Loucy (cell line): ENCODE results near the gene ZNF398.
"Not testable (repeated sequence)": the region's sequence is repeated elsewhere in the genome, so short reads cannot be mapped to it uniquely, and the experiment has no call there.

Source experiments
- H2AFZ ChIP-seq: fragments of 200-600 bp; sonication (generic); 2 replicates; pipeline ENCODE4 v1.6.0; 2016; ENCODE audit warnings: antibody characterized with exemption, mild to moderate bottlenecking, low read length, moderate library complexity
- H3F3A ChIP-seq: fragments of 200-600 bp; 2 replicates; pipeline ENCODE4 v1.6.0; 2016; ENCODE audit warnings: antibody characterized with exemption, low read depth, mild to moderate bottlenecking
- H3K27me3 ChIP-seq: fragments of 200-600 bp; sonication (generic); 2 replicates; pipeline ENCODE4 v1.6.1; 2014; ENCODE audit warnings: low read length, mild to moderate bottlenecking; ENCODE audit not compliant: insufficient read depth, poor library complexity, severe bottlenecking
- H3K36me3 ChIP-seq: fragments of 200-600 bp; sonication (generic); 2 replicates; pipeline ENCODE4 v1.6.1; 2016; ENCODE audit warnings: low read length; ENCODE audit not compliant: insufficient read depth
- H3K4me1 ChIP-seq: fragments of 200-600 bp; sonication (generic); 2 replicates; pipeline ENCODE4 v1.5.1; 2014; ENCODE audit warnings: low read length, mild to moderate bottlenecking; ENCODE audit not compliant: insufficient read depth, poor library complexity, severe bottlenecking
- H3K4me2 ChIP-seq: fragments of 200-600 bp; sonication (generic); 2 replicates; pipeline ENCODE4 v1.6.0; 2014; ENCODE audit warnings: antibody characterized with exemption, low read length, low read depth, mild to moderate bottlenecking; ENCODE audit not compliant: poor library complexity, severe bottlenecking
- H3K4me3 ChIP-seq: fragments of 200-600 bp; sonication (generic); 2 replicates; pipeline ENCODE4 v1.5.1; 2014; ENCODE audit warnings: low read length, mild to moderate bottlenecking, mixed read lengths; ENCODE audit not compliant: poor library complexity, severe bottlenecking
- H3K79me2 ChIP-seq: fragments of 200-600 bp; sonication (generic); 2 replicates; pipeline ENCODE4 v1.6.1; 2014; ENCODE audit warnings: low read length; ENCODE audit not compliant: insufficient read depth
- H3K9ac ChIP-seq: fragments of 200-600 bp; sonication (generic); 2 replicates; pipeline ENCODE4 v1.6.0; 2014; ENCODE audit warnings: mild to moderate bottlenecking, low read depth, low read length, moderate library complexity; ENCODE audit not compliant: poor library complexity, severe bottlenecking
- H3K9me2 ChIP-seq: fragments of 200-600 bp; sonication (generic); replicated peaks from 2 replicates; pipeline ENCODE4 v1.6.1; 2016; ENCODE audit warnings: low read depth, low read length, mixed read lengths
- H3K9me3 ChIP-seq: fragments of 200-600 bp; sonication (generic); 2 replicates; pipeline ENCODE4 v1.6.1; 2014; ENCODE audit warnings: mild to moderate bottlenecking, antibody characterized with exemption, low read length, low read depth; ENCODE audit not compliant: insufficient read depth
- H4K20me1 ChIP-seq: fragments of 200-600 bp; sonication (generic); 2 replicates; pipeline ENCODE4 v1.6.0; 2014; ENCODE audit warnings: antibody characterized with exemption, low read length, mild to moderate bottlenecking; ENCODE audit not compliant: insufficient read depth, poor library complexity, severe bottlenecking
- CTCF ChIP-seq: fragments of 200-600 bp; sonication (generic); conservative IDR thresholded peaks from 2 replicates; pipeline ENCODE4 v1.5.1; 2014; ENCODE audit warnings: mild to moderate bottlenecking, antibody characterized with exemption, low read length
- EZH2phosphoT487 ChIP-seq: fragments of 200-600 bp; IDR thresholded peaks from 2 replicates; pipeline ENCODE4 v1.6.1; 2018; ENCODE audit warnings: antibody characterized with exemption, mild to moderate bottlenecking, moderate library complexity, borderline replicate concordance

ZNF398 gene

GRCh38 chr7:149225656-149226055 is 78.4 kb downstream of the ZNF398 start:
- Histone ChIP-seq H3K36me3 (peaks cover 36% of the 10 kb centered on the region; the same call in 1 of the 2 replicates), H3K4me3 (no peak overlapping the region), H2AFZ (no peak overlapping the region), H3K27me3 (no peaks in the 10 kb centered on the region), H3K79me2 (no peaks in the 10 kb centered on the region), H3F3A (no peaks in the 10 kb centered on the region), H3K4me2 (no peak overlapping the region), H3K4me1 (no peaks in the 10 kb centered on the region), H3K9me3 (no peaks in the 10 kb centered on the region), H4K20me1 (no peaks in the 10 kb centered on the region), H3K9me2 (no peaks in the 10 kb centered on the region), H3K9ac (no peak overlapping the region)
- TF ChIP-seq CTCF (no peak), EZH2phosphoT487 (no peak)

GRCh38 chr7:149226366-149226765 is 79.1 kb downstream of the ZNF398 start:
- not testable (repeated sequence) for H4K20me1 ChIP-seq, H3F3A ChIP-seq, H3K4me2 ChIP-seq, H3K9me2 ChIP-seq, H3K9ac ChIP-seq, H3K27me3 ChIP-seq, H3K9me3 ChIP-seq, H3K4me1 ChIP-seq, H3K4me3 ChIP-seq, H2AFZ ChIP-seq, H3K79me2 ChIP-seq
- H3K36me3 ChIP-seq, result peaks cover 33% of the 10 kb centered on the region; the same call in 1 of the 2 replicates

- no peaks in the 10 kb centered on the region for H3K4me1 ChIP-seq
- peaks cover 29% of the 10 kb centered on the region; the same call in 1 of the 2 replicates for H3K36me3 ChIP-seq
- no peak overlapping the region for H3K4me3 ChIP-seq
- H3K9me2 ChIP-seq, result no peaks in the 10 kb centered on the region
- no peaks in the 10 kb centered on the region for H3K79me2 ChIP-seq
- H3F3A ChIP-seq, result no peaks in the 10 kb centered on the region
- no peak overlapping the region for H3K9ac ChIP-seq
- H3K9me3 ChIP-seq, result no peaks in the 10 kb centered on the region
- TF ChIP-seq CTCF, result no peak
- TF ChIP-seq EZH2phosphoT487, result no peak
- H3K4me2 ChIP-seq, result no peak overlapping the region
- no peak overlapping the region for H2AFZ ChIP-seq
- no peaks in the 10 kb centered on the region for H3K27me3 ChIP-seq
- no peaks in the 10 kb centered on the region for H4K20me1 ChIP-seq
Measured at GRCh38 chr7:149226840-149227494, 79.7 kb downstream of the ZNF398 start.

- no peaks in the 10 kb centered on the region for H3F3A ChIP-seq
- H3K36me3 ChIP-seq, result peaks cover 20% of the 10 kb centered on the region; the same call in 1 of the 2 replicates
- no peaks in the 10 kb centered on the region for H3K9me2 ChIP-seq
- H3K4me3 ChIP-seq, result no peak overlapping the region
- H3K9me3 ChIP-seq, result no peaks in the 10 kb centered on the region
- no peaks in the 10 kb centered on the region for H3K4me1 ChIP-seq
- no peaks in the 10 kb centered on the region for H3K27me3 ChIP-seq
- H3K4me2 ChIP-seq, result no peak overlapping the region
- no peak overlapping the region for H3K9ac ChIP-seq
- H3K79me2 ChIP-seq, result no peaks in the 10 kb centered on the region
- no peaks in the 10 kb centered on the region for H4K20me1 ChIP-seq
- no peak overlapping the region for H2AFZ ChIP-seq
- no peak for TF ChIP-seq CTCF
- TF ChIP-seq EZH2phosphoT487, result no peak
Measured at GRCh38 chr7:149228831-149229471, 81.7 kb downstream of the ZNF398 start.
